Epithelial cell of proximal tubule (primary cell): ENCODE results near the gene ISG15. TPM values are rescaled to one million over a fixed set of nuclear protein-coding genes. Genes with fewer than 3 reads are reported as not detected.

Source experiments
- DNase-seq: peaks from one replicate; pipeline ENCODE4 v3.0.0-alpha.2; 2011; ENCODE audit warnings: low read depth
- H3K4me3 ChIP-seq: 2 replicates; pipeline ENCODE4 v1.5.1; 2011; ENCODE audit warnings: low read depth, mild to moderate bottlenecking, low read length
- CTCF ChIP-seq: conservative IDR thresholded peaks from 2 replicates; pipeline ENCODE4 v1.5.1; 2012; ENCODE audit warnings: low read depth, mild to moderate bottlenecking, low read length
- total RNA-seq: library from RNA; depleted of rRNA; stranded (reverse); fragments of >200 nt; gene quantifications from 2 replicates; pipeline ENCODE4 v1.2.3, GENCODE V29; 2015

Gene ISG15
- total RNA-seq, 1 donor from 2014 or later, result 75.6 TPM

GRCh38 chr1:1042835-1043234 is 29.5 kb downstream of the ISG15 start:
- no peak for TF ChIP-seq CTCF
- DNase-seq, result no peak
- H3K4me3 ChIP-seq, result no peak overlapping the region

GRCh38 chr1:1043411-1043810 is 30.1 kb downstream of the ISG15 start:
- no peak overlapping the region for H3K4me3 ChIP-seq
- no peak for TF ChIP-seq CTCF
- DNase-seq, result no peak

DNA sequence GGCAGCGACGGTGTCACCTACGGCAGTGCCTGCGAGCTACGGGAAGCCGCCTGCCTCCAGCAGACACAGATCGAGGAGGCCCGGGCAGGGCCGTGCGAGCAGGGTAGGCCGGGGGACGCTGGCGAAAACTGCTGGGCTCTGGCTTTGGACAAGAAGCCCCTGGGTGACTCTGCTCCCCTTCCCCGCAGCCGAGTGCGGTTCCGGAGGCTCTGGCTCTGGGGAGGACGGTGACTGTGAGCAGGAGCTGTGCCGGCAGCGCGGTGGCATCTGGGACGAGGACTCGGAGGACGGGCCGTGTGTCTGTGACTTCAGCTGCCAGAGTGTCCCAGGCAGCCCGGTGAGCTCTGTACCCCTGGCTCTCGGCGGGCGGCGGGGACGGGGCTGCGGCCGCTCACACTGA is 30.6 kb downstream of the ISG15 start:
- H3K4me3 ChIP-seq, result no peak overlapping the region
- no peak for DNase-seq
- no peak for TF ChIP-seq CTCF

GRCh38 chr1:1044455-1045078 is 31.3 kb downstream of the ISG15 start:
- TF ChIP-seq CTCF, result no peak
- no peak overlapping the region for H3K4me3 ChIP-seq
- DNase-seq, result no peak

DNA sequence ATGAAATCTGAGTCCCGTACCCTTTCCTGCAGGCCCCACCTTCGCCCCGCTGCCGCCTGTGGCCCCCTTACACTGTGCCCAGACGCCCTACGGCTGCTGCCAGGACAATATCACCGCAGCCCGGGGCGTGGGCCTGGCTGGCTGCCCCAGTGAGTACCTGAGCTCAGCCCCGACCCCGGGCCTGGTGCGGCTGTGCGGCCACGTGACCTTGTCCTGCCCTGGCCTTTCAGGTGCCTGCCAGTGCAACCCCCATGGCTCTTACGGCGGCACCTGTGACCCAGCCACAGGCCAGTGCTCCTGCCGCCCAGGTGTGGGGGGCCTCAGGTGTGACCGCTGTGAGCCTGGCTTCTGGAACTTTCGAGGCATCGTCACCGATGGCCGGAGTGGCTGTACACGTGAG is 31.8 kb downstream of the ISG15 start:
- H3K4me3 ChIP-seq, result no peak overlapping the region
- DNase-seq, result no peak
- TF ChIP-seq CTCF, result no peak

- no peak for TF ChIP-seq CTCF
- no peak overlapping the region for H3K4me3 ChIP-seq
- DNase-seq, result no peak
Observed at GRCh38 chr1:1046243-1046642, 32.9 kb downstream of the ISG15 start.

GRCh38 chr1:1046767-1047166 is 33.5 kb downstream of the ISG15 start:
- no peak for TF ChIP-seq CTCF
- no peak for DNase-seq

More at GRCh38 chr1:1046767-1047166, 33.5 kb downstream of the ISG15 start:
- H3K4me3 ChIP-seq, result no peak overlapping the region
